Esophagus muscularis mucosa (tissue), 4 donors: ENCODE data around the gene ALG6. TPM values are rescaled to one million over a fixed set of nuclear protein-coding genes. Genes with fewer than 3 reads are reported as not detected.
A peak's percentile ranks its signal among the peaks of the same experiment; 100 is the strongest.

Source experiments
- DNase-seq: peaks from one replicate; pipeline ENCODE4 v3.0.0-alpha.2; 2017; ENCODE audit errors: extremely low spot score
- H3K27ac ChIP-seq, 4 donors: fragments of 200-600 bp; sonication (generic); replicated peaks in 1 of 4; 1 replicate in 3 of 4; 2 replicates in 1 of 4; pipeline ENCODE4 v1.5.1; 2016 to 2019; ENCODE audit warnings: mild to moderate bottlenecking in 1 of 4
- H3K27me3 ChIP-seq, 4 donors: fragments of 200-600 bp; sonication (generic); one replicate each; pipeline versions ENCODE4 v1.5.1 to v1.6.0; 2016 to 2019
- H3K36me3 ChIP-seq, 4 donors: fragments of 200-600 bp; sonication (generic); one replicate each; pipeline ENCODE4 v1.5.1; 2016 to 2019
- H3K4me1 ChIP-seq, 4 donors: fragments of 200-600 bp; sonication (generic); one replicate each; pipeline ENCODE4 v1.5.1; 2016 to 2019
- H3K4me3 ChIP-seq, 4 donors: fragments of 200-600 bp; sonication (generic); 1 replicate in 2 of 4; 2 replicates in 2 of 4; pipeline ENCODE4 v1.5.1; 2016 to 2019; ENCODE audit warnings: mild to moderate bottlenecking in 4 of 4, moderate library complexity in 1 of 4
- H3K9me3 ChIP-seq, 4 donors: fragments of 200-600 bp; sonication (generic); 1 replicate in 3 of 4; 2 replicates in 1 of 4; pipeline ENCODE4 v1.5.1; 2016 to 2019
- EP300 ChIP-seq: sonication (generic); formaldehyde crosslinking; IDR thresholded peaks from one replicate; pipeline ENCODE4 v1.6.1; 2017; ENCODE audit warnings: antibody characterized with exemption
- POLR2A ChIP-seq: fragments of 450-650 bp; IDR thresholded peaks from one replicate; pipeline ENCODE4 v1.6.1; 2017; ENCODE audit warnings: antibody characterized with exemption, moderate library complexity, mild to moderate bottlenecking, low read depth
- POLR2AphosphoS5 ChIP-seq, 2 donors: sonication (generic); formaldehyde crosslinking; IDR thresholded peaks; one replicate each; pipeline ENCODE4 v1.6.1; 2017; ENCODE audit warnings: antibody characterized with exemption in 2 of 2
- whole genome bisulfite sequencing: methylation state at CpG from one replicate; pipeline ENCODE4 v1.1.5; 2018; 5-methylcytosine and 5-hydroxymethylcytosine counted together
- intact Hi-C: fragments of 100-400 bp; cut with DNase I; formaldehyde crosslinking; loops from one replicate; pipeline ENCODE4 v1.15.1; 2023
- total RNA-seq, 4 donors: library from RNA; depleted of rRNA; stranded (reverse); fragments of >200 nt; gene quantifications; one replicate each; pipeline versions ENCODE4 v1.1.0 to v1.2.1, GENCODE V29; 2016
- TF ChIP-seq, protein P1 (sequence below), 3 experiments: fragments of 200-600 bp in 2 of 3; fragments of 450-650 bp in 1 of 3; sonication (generic) in 2 of 3; IDR thresholded peaks; one replicate each; pipeline ENCODE4 v1.5.1; 2017 to 2019; ENCODE audit warnings: antibody characterized with exemption in 3 of 3, mild to moderate bottlenecking in 2 of 3, moderate library complexity in 1 of 3

Gene ALG6
- total RNA-seq, 4 donors from 2014 or later: 3.6 to 10.7 (median 4.9) TPM

DNA sequence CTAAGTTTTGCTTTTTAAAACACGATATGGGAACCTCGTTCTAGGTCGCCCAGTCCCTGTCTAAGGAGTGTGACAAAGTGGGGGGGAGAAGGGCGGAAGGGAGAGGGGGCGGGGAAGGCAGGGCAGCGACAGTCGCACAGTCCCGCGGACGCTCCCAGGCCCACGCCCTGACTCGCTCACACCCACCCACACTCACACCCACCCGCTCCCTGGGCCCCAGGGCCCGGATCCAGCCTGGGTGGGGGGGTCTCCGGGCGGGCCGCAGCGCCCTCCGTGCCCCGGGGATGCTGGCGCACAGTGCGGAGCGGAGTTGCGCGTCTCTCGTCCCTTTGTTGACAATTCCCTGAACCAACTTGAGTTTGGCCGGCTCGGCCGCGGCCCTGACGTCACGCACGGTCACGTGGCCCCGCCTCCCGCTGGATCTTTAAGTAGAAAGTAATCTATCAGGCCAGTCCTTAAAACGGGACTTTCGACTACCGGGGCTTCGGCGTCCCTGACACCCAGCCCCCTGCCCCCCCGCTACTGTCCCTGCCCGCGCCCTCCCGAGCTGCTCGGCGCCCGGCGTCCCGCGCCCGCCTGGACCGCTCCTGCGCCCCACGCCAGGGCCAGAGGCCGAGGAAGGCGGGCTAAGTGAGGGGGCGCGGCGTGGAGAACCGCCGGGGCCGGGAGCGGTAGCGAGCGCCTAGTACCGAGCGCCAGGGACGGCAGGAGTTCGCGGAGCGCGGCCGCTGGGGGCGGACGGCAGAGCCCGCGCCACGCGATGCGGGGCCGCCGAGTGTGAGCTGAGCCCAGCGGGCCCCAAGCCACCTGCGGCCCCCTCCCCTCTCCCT lies 45.1 kb upstream of the ALG6 start, which contains the start of gene FOXD3:
TSS of gene FOXD3 (plus strand) at position 454 of the 830 bp plus-strand sequence. CDS start 492 bp downstream, outside the sequence.
- peaks cover 49 to 100% (median 87%) of the 10 kb centered on the region in 4 donors for H3K27me3 ChIP-seq
- H3K4me1 ChIP-seq: peaks cover 29 to 64% (median 44%) of the 10 kb centered on the region in 4 donors
- H3K9me3 ChIP-seq: peaks cover 0 to 4% (median 0%) of the 10 kb centered on the region in 4 donors
- intact Hi-C loops: loop anchor here (10.0 kb wide), 1 partner anchor 212 kb away; no protein-coding TSS in a partner anchor
- peak within 1 kb of the TSS; percentile 53 to 76 (median 64) for H3K27ac ChIP-seq
- TF ChIP-seq POLR2AphosphoS5 (IDR thresholded peaks at IDR 0.05): peak; percentile 50 to 68
- no peak for TF ChIP-seq POLR2A
- TF ChIP-seq, protein P1, sequence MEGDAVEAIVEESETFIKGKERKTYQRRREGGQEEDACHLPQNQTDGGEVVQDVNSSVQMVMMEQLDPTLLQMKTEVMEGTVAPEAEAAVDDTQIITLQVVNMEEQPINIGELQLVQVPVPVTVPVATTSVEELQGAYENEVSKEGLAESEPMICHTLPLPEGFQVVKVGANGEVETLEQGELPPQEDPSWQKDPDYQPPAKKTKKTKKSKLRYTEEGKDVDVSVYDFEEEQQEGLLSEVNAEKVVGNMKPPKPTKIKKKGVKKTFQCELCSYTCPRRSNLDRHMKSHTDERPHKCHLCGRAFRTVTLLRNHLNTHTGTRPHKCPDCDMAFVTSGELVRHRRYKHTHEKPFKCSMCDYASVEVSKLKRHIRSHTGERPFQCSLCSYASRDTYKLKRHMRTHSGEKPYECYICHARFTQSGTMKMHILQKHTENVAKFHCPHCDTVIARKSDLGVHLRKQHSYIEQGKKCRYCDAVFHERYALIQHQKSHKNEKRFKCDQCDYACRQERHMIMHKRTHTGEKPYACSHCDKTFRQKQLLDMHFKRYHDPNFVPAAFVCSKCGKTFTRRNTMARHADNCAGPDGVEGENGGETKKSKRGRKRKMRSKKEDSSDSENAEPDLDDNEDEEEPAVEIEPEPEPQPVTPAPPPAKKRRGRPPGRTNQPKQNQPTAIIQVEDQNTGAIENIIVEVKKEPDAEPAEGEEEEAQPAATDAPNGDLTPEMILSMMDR (IDR thresholded peaks at IDR 0.05): no peak
- no peaks in the 10 kb centered on the region for H3K36me3 ChIP-seq
- no peak for DNase-seq
- WGBS: under 1% methylated on average over 58 of the region's 85 CpGs
- peak within 1 kb of the TSS; percentile 52 to 71 (median 60) for H3K4me3 ChIP-seq

DNA sequence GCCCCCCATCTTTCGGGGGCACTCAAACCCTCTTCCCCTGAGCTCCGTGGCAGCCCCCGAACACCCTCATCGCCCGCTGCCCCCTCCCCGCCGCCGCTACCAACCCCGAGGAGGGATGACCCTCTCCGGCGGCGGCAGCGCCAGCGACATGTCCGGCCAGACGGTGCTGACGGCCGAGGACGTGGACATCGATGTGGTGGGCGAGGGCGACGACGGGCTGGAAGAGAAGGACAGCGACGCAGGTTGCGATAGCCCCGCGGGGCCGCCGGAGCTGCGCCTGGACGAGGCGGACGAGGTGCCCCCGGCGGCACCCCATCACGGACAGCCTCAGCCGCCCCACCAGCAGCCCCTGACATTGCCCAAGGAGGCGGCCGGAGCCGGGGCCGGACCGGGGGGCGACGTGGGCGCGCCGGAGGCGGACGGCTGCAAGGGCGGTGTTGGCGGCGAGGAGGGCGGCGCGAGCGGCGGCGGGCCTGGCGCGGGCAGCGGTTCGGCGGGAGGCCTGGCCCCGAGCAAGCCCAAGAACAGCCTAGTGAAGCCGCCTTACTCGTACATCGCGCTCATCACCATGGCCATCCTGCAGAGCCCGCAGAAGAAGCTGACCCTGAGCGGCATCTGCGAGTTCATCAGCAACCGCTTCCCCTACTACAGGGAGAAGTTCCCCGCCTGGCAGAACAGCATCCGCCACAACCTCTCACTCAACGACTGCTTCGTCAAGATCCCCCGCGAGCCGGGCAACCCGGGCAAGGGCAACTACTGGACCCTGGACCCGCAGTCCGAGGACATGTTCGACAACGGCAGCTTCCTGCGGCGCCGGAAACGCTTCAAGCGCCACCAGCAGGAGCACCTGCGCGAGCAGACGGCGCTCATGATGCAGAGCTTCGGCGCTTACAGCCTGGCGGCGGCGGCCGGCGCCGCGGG lies 44.2 kb upstream of the ALG6 start:
- Histone ChIP-seq H3K36me3 (no peaks in the 10 kb centered on the region), H3K27me3 (peaks cover 47 to 100% (median 88%) of the 10 kb centered on the region in 4 donors), H3K9me3 (peaks cover 0 to 4% (median 0%) of the 10 kb centered on the region in 4 donors), H3K27ac (peak overlapping the region; percentile 53 to 76 (median 64)), H3K4me3 (peak overlapping the region; percentile 52 to 71 (median 60)), H3K4me1 (peaks cover 23 to 59% (median 37%) of the 10 kb centered on the region in 4 donors)
- no peak for TF ChIP-seq EP300
- TF ChIP-seq, protein P1 (IDR thresholded peaks at IDR 0.05): no peak
- TF ChIP-seq POLR2AphosphoS5 (IDR thresholded peaks at IDR 0.05): no peak
- no peak for TF ChIP-seq POLR2A
- WGBS: under 1% methylated on average over 27 of the region's 104 CpGs
- DNase-seq: no peak
- intact Hi-C loops: loop anchor here (10.0 kb wide), 1 partner anchor 212 kb away; no protein-coding TSS in a partner anchor

DNA sequence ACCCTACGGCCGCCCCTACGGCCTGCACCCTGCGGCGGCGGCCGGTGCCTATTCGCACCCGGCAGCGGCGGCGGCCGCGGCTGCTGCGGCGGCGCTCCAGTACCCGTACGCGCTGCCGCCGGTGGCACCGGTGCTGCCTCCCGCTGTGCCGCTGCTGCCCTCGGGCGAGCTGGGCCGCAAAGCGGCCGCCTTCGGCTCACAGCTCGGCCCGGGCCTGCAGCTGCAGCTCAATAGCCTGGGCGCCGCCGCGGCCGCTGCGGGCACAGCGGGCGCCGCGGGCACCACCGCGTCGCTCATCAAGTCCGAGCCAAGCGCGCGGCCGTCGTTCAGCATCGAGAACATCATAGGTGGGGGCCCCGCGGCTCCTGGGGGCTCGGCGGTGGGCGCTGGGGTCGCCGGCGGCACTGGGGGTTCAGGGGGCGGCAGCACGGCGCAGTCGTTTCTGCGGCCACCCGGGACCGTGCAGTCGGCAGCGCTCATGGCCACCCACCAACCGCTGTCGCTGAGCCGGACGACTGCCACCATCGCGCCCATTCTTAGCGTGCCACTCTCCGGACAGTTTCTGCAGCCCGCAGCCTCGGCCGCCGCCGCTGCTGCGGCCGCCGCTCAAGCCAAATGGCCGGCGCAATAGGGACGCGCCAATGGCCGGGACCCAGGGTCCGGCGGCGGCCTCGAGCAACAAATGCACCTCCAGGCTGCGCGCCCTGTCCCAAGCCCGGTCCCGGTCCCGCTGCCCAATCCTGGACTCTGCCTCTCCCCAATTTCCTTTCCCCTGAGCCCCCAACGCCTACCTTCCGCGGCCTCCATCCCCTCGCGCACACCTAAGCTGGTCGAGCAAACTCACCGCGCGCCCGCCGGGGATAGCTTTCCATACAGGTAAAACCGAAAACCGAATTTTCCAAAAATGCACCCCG lies 43.3 kb upstream of the ALG6 start:
- TF ChIP-seq EP300 (no peak), POLR2A (no peak), POLR2AphosphoS5 (IDR thresholded peaks at IDR 0.05) (no peak)
- TF ChIP-seq, protein P1 (IDR thresholded peaks at IDR 0.05): no peak
- intact Hi-C loops: loop anchor here (10.0 kb wide), 1 partner anchor 211 kb away; no protein-coding TSS in a partner anchor
- peaks cover 23 to 56% (median 37%) of the 10 kb centered on the region in 4 donors for H3K4me1 ChIP-seq
- no peak for DNase-seq
- H3K9me3 ChIP-seq: no peaks in the 10 kb centered on the region
- peaks cover 44 to 100% (median 88%) of the 10 kb centered on the region in 4 donors for H3K27me3 ChIP-seq
- 12% methylated on average over 26 of the region's 114 CpGs for WGBS
- H3K27ac ChIP-seq: peak overlapping the region in 3 of 4 donors; percentile 20 to 75 (median 53)
- peak overlapping the region; percentile 52 to 71 (median 60) for H3K4me3 ChIP-seq
- H3K36me3 ChIP-seq: no peaks in the 10 kb centered on the region

- peaks cover 23 to 57% (median 40%) of the 10 kb centered on the region in 4 donors for H3K4me1 ChIP-seq
- no peak for DNase-seq
- H3K27ac ChIP-seq: peak overlapping the region in 1 of 4 donors; percentile 19
- intact Hi-C loops: loop anchor here (10.0 kb wide), 1 partner anchor 210 kb away; no protein-coding TSS in a partner anchor
- WGBS: 11% methylated on average over 7 of the region's 7 CpGs
- H3K36me3 ChIP-seq: no peaks in the 10 kb centered on the region
- H3K27me3 ChIP-seq: peaks cover 39 to 100% (median 88%) of the 10 kb centered on the region in 4 donors
- no peaks in the 10 kb centered on the region for H3K9me3 ChIP-seq
- H3K4me3 ChIP-seq: peak overlapping the region; percentile 52 to 71 (median 60)
- TF ChIP-seq POLR2A: no peak
- TF ChIP-seq EP300: no peak
- TF ChIP-seq POLR2AphosphoS5 (IDR thresholded peaks at IDR 0.05): no peak
- TF ChIP-seq, protein P1 (IDR thresholded peaks at IDR 0.05): no peak
Observed at GRCh38 chr1:63324779-63325119, 42.7 kb upstream of the ALG6 start.
